DMS 273 treated with DMSO at 0.1 percent for 48 hours (cell line): Measurements from ENCODE around the gene CRIM1.

ENCODE experiments used
- DNase-seq: peaks from one replicate; lab custom pipeline; 2025; lab: John Stamatoyannopoulos, UW

The CRIM1 gene

DNA sequence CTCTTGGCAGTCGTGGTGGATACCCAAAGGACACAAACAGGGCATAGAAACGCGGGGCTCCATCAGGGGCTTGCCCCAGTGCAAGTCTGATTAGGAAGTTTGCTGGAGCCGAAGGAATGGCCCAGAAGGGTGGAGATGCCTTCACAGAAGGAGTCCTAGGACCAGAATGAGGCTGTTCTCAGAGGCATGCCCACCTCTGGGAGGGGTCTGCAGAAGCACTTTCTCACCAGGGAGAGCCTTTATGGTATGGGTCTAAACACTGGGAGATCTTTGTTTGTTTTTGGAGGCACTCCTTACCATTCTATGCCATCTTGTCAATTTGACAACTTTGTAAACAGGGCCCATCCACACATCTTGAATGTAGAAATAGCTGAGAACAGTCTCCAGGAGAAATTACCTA lies 75.0 kb downstream of the CRIM1 start:
- DNase-seq = no peak

DNA sequence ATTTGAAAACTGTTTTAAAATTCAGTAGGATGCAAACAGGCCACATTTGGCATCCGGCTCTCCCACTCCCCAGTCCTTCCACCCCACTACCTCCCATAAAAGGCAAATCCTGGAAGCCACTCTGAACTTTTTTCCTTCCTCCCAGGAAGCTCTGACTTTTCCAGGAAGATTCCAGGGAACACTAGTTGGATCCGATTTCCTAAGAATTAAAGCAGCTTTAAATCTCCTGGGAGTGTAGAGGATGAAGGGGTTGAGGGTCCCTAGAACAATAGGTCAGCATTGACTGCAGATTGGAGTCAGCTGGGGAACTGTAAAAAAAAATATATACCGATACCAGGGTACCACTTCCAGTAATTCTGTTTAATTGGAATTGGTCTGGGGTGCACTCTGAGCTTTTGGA lies 76.9 kb downstream of the CRIM1 start:
- no peak for DNase-seq

DNA sequence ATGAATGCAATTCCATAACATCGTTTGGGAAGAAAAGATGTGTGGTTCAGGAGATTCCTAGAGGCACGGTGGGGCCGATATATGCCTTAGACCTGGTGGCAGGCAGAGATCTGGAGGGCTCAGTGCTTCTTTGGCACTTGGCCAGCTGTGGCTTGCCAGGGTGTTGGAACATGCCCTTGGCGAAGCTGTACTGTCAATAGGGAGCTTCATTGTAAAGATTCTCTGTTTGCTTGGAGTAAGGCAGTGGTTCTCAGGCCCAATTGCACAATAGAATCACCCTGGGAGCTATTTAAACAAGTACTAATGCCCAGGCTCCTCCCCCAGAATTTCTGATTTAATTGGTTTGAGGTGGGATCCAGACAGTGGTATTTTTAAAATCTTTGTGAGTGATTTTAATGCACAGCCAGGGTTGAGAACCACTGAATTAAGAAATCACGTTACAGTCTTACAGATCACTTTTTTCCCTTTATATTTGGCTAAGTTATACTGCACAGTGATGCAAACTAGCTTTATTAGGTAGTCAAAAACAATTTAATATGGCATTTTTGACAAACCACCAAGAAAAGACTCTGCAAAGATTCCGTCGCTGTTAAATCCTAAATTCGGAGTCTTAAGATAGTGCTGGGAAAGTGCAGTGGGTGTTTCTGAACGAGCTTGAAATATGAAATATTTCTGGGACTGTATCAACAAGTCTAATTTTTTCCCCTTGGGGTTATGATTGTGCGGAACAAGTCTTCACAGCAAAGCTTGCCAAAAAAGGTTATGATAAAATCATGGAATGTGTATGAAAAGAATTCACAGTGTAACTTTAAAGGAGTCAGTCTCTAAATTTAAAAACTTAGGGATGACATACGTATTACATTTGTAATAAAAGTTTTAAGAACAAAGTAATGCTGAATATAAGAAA lies 78.0 kb downstream of the CRIM1 start:
- DNase-seq = no peak

DNA sequence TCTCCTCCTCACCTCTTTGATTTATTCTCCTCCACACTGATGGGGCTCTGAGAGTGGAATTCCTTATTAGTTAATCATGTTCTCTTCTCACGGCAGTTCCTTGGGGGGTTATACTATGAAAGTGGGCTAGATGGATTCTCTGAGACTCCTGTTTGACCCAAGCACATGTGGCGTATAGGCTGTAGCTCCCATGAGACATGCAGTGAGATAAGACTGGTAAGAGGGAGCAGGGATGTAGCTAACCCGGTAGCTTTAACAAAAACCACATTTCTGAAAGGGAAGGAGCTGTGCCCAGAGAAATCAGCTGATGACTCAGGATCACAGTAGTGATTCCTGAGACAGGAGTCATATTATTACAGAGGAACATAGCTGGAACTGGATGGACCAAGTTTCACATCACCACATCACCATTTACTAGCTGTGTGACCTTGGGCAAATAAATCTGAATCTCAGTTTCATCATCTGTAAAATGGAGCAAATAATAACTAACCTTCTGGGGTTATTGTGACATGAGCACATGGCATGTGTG lies 82.9 kb downstream of the CRIM1 start:
- DNase-seq = no peak

DNA sequence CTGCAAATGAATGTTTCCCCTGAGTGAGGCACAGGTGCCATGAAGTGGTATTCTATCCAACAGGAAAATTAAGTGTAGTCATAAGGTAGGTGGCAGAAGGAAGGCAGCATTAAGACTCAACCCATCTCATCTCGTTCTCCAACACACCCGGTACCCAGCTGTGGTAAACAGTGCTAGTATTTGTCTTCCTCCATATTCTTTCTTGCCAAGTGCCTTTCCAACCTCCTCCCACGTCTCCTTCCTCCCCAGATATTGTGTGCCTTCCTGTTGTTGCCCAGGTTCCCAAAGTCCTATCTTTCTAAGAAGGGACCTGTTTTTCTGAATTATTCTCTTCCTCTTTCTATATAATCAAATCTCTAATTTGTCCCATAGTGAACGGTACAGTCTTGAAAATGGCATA lies 83.5 kb downstream of the CRIM1 start:
- DNase-seq = no peak

DNA sequence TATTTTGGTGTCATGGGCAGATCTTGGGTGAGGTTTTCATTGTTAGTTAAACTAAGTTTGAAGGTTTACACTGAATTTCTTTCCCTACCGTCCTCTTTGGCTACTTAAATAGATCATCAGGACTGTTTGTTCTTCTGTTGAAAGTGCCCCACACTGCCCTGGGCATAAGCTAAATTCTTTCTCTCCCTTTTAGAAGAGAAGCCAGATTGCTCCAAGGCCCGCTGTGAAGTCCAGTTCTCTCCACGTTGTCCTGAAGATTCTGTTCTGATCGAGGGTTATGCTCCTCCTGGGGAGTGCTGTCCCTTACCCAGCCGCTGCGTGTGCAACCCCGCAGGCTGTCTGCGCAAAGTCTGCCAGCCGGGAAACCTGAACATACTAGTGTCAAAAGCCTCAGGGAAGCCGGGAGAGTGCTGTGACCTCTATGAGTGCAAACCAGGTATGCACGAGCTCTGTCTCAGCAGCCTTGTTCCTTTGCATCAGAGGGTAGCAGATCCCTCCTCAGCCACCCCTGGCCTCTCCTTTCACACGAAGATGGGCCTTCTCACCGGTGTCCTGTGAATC lies 85.6 kb downstream of the CRIM1 start:
- DNase-seq = no peak

DNA sequence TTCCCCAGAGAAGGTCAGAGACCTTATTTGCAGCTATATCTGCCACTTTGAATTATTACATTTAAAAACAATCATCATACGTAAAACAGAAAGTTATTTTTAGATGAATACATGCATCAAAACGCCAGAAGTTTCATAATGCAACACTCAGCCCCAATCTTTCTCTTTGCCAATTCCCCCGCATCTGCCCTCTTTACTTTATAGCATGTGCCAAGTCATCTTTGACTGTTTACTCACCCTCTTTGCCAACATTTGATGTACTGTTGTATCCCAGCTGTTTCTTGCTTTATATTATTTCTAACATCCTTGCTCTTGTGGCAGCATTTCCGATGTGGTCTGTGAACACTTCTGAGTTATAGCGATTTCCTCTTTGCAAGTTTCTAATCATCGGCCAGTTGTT lies 86.2 kb downstream of the CRIM1 start:
- DNase-seq = no peak

DNA sequence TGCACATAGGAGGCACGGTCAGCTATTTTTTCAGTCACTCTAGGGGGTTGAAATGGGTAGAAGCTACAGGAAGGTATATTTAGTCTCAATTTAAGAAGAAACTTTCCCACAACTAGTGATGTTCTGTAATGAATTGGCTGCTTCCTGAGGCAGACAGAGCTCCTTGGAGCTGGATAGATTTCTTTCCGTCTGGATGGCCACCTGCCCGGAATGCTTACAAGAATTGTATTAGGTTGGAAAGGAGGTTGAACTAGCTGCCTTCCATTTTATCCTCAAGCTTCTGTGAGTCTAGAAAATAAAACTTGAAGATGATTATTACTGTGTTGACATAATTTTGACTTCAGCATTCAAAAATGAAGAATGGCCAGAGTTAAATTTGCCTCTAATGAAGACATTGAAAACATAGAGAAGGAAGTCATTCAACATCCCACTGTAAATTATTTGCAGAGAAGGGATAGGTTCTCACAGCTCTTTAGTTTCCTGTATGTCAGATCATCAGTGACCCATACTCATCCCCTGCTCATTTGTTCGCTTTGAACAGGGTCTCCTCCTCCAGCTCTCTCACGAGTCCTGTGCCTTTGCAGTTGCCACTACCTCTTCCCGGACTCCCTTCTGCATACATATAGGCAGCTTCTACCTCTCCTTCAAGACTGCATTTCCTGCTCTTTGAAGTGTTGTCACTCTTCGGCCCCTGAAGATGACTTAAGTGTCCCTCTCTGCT lies 88.8 kb downstream of the CRIM1 start:
- no peak for DNase-seq

DNA sequence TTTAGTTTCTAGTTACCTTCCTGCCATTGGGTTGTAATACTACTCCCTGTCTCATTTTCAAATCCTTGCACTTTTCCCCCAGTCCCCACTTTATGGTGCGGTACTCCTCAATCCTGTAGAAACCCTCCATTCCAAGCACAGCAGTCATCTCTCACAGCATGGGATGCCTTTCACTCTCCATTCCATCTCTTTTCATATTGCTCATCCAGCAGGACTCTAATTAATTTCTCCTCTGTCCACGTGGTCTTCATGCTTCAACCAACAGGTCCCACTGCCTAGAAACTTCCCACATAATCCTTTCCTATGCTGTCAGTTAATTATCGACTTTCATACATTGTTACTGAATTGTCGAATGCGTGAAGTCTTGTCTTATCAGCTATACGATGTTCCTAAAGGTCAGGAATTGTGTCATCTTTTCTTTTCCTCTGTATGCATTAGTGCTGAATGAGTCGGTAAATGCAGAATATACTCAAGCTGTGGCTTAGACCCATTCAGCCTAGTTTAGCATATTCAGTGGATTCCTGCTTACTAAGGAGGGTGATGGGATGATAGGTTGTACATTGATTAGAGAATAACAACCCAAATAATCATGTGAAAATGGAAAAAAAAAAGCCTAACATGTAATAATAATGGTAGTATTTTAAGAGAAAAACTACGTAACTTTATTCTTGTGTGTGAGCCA lies 89.7 kb downstream of the CRIM1 start:
- no peak for DNase-seq

DNA sequence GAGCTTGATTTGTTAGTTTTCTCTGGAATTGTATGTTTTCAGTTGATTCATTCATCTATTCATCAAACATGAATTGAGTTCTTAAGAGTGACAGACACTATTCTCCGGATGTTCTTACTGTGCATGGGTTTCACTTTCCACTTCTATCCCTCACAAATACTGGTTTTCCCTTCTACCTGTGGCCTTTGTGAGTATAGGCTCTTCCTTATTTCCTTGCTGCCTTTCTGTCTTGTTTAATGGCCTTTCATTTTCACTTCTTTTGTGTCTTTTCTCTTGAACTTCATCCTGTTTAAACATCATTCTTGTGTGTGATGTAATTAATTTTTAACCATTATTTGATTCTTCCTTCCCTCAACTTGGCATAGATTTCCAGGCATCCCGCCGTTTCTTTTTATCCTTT lies 90.7 kb downstream of the CRIM1 start:
- no peak for DNase-seq

DNA sequence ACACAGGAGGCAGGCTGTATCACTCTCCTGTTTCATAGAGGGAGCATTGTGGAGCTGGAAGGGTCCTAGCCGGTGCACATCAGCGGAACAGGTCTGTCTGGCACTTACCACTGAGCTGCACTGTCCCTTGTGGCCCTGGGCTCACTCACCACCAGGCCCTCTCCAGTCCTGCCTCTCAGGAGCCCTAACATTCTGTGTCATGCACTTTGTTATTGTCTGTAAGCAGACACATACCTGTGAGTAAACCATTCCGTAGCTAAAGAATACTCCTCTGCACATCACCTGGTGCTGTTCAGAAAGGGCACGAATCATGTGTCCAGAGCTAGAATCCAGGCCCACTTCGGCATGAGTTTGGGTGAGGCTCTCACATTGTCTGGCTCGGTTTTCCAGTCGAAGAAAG lies 93.6 kb downstream of the CRIM1 start:
- DNase-seq = no peak

DNA sequence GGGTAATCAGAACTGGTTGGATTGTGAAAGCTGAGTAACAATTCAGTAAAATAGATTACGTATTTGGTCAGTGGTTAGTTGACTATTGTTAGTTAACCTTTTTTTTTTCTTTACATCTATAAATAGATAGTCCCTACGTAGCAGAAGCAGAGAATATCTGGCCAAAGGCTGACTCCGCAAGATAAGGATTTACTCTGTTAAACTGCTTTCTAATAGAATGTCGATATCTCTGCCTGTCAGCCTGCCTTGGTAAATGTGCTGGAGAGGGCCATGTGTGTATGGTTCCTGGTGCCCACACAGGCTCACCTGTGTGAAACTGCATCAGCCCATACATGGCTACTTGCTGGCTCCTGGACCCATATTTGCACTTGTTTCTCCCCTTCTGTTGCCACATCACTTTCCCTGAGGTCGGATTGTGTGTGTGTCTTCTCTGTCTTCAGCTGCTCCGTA lies 94.4 kb downstream of the CRIM1 start:
- DNase-seq = no peak

DNA sequence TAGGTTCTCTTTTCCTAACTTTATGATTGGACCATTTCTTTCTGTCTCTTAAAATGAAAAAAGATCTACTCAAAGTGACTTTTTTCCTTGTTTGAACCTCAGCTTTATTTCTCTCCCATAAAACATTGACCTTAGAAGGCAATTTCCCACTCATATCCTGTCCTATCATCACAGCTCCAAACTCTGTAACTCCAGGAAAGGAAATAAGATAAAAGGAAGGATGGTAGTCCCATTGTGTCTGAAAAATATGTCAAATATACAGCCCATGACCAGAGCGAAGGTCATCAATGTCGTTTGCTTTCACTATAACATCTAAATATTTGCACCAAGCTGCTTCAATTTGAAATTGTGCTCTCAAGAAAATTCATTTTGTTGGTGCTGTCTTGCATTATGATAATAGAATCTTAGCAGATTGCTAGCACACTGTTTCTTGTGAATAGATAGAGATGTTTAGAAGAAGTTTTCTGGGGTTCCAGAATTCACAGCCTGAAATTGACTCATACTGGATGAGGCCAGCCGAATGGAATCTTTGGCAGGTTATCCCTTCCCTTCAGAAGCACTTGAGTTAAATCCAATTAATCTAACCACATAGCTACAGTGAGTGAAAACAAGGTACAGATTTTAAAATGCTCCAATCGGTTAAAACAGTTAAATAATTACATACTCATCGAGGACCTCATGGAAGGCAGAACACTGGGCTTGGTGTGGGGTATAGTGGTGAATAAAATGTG lies 95.1 kb downstream of the CRIM1 start:
- no peak for DNase-seq

DNA sequence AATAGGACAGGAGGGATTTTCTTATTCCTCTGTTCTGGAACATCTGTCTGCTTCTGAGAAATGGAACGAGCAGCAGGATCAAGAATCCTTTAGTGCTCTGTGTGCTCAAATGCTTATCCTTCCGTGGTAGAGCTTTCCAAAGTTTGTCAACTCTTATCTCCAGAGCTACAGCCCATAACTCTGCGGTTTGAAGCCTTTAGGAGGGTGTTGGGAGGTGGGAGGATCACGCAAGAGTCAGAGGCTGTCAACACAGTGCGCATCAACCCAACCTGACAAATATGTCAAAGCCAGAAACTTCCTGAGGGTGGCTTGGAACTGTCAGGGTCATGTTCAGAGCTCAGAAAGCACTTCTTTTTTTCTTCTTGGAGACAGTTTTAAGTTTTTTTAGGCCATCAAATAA lies 95.9 kb downstream of the CRIM1 start:
- DNase-seq = no peak

DNA sequence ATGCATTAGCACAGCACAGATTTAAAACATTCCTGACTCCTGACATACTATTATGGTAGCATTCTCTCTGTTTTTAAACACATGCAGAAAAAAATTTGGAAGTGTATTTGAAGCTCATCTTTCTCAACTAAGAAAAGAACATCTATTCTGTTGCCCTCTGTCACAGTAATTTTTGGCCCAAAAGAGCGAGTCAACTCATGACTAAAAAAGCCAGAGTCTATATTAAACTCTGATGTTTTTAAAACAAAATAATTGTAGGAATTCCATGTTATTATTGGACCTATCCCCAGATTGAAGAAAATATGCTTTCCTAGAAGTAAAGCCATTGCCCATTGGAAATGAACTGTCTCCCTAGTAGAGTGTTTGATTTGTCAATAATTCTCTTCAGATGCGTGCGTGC lies 96.7 kb downstream of the CRIM1 start:
- DNase-seq = no peak

DNA sequence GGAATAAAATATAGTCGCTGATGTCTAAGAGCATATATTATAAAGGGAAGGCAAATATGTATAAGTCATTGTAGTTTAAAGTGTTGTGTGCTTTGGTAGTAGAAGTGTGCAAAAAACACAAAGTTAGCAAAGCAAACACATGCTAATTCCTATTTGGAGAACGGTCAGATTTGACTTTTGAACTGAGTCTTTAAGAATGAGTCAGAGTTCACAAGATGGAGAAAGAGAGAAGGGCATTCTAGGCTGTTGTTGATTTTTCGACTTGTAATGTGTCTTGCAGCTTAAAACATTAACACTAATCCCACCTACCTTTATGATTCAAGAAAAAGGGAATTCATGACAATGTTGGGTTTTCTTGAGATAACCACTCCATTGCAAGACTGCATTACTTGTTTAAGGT lies 98.1 kb downstream of the CRIM1 start:
- DNase-seq = no peak

DNA sequence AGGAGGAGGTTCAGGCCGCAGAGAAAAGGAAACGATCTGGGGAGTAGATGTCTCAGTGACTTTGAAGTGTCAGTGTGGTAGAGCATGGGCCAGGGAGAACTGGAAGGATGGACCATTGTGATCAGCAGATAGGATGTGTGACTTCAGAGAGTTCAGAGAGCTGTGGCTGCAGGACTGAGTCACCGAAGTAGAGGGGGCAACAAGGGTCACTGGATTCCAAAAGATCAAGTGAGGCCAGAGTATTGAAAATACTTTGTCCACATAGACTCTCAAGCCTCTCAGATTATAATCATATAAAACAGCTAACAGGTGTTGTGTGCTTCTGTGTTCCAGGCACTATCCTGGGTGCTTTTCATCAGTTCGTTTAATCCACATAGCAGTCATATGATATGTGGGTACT lies 99.4 kb downstream of the CRIM1 start:
- no peak for DNase-seq

DNA sequence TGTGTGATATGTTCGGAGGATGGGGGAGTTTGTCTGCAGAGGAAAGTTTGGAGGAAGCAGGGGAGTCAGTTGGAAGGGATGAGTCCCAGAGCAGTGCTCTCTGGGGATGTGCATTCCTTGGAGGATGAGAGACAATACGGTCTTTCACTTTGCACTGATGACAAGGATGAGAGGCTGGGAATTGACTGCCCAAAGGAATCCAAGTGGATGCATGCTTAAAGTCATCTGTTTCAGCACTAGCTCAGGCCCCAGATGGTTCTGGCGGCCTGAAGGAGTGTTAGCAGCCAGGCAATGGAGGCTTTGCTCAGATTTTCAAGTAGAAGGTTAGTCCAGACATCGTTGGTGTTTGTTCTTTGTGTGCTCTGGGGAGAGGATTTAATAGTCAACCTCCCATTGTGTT lies 100.2 kb downstream of the CRIM1 start:
- DNase-seq = no peak

DNA sequence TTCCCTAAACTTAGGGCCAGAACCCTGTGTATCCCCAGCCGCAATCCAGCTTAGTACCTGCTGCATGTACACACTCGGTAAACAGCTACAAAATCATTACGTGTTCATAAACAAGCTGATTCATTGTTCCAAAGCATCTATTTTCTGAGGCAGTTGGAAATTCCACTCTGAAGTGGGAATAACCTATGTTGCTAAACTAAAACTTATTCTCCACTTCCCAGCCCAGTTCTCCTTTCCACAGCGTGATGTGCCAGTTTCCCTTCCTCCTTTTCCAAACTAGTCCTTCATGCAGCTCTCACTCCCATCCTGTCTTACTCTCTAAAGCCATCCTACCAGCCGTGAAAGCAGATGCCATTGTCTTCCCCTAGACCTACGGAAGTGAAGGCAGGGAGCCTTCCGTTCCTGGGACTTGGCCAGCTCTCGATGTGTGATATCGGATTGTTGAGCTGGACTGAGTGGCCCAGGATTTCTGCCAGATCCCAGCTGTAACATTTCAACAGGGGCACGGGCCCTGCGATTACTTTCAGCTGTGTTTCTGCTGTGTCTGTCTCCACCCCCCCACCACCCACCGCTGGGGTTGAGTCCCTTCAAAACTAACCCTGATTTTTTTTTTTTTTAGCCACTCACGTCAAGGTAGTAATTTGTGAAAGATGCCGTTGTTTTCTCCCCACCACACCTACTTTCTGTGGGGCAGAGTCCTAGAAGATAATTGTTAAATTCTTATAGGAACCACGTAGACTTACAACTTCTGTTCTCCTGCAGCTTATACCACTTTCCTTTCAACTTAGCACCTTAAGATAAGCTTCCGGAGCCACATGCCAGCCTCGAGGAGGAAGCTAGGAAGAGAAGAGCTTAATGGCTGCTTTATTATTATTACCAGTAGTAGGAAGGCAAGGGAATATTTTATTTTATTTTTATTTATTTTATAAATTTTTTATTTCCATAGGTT lies 100.9 kb downstream of the CRIM1 start:
- no peak for DNase-seq

DNA sequence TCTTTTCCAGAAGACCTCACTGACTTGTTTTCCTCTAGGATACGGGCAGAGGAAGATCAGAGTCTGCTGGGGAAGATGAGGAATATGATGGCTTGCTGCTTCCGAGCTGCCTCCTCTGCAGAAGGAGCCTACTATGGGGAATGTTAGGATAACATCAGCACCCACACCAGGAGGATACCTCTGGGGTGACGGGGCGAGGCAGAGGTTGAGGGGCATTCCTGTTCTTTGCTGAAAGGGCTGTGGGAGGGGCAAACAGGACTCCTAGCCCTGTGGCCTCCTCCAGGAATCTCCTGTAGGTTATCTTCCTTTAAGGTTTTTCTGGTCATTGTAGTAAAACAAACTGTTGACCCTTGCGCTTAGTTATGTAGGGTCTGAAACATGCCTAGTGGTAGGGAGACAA lies 102.5 kb downstream of the CRIM1 start:
- no peak for DNase-seq
